SK-N-MC (cell line): ENCODE data around the gene MATCAP1.

Experiments used
- EZH2 ChIP-seq: fragments of 200-600 bp; sonication (generic); IDR thresholded peaks from one replicate; pipeline ENCODE4 v1.6.1; 2017; ENCODE audit warnings: antibody characterized with exemption
- POLR2AphosphoS5 ChIP-seq: IDR thresholded peaks from 2 replicates; pipeline ENCODE4 v1.6.1; 2012; ENCODE audit warnings: mild to moderate bottlenecking, low read depth, low read length, borderline replicate concordance

- TF ChIP-seq POLR2AphosphoS5, result no peak
- no peak for TF ChIP-seq EZH2
Observed at GRCh38 chr16:67167588-67167987, 16.2 kb downstream of the MATCAP1 start.
